B cell (primary cell): ENCODE measurements around the gene XCL1. TPM values are rescaled to one million over a fixed set of nuclear protein-coding genes. Genes with fewer than 3 reads are reported as not detected.

ENCODE experiments used
- ATAC-seq: fragments of 200-7000 bp; cut with Tn5 transposase; one replicate; pipeline ENCODE4 v1.10.0; 2021; ENCODE audit warnings: low read depth, mild to moderate bottlenecking, moderate number of reproducible peaks, moderate library complexity
- CTCF ChIA-PET: fragments of 350-600 bp; sonication (Branson Sonifier 250); formaldehyde crosslinking; loops from one replicate; lab custom pipeline; 2021; ENCODE audit warnings: antibody characterized with exemption, inconsistent platforms; lab: Charles Lee
- POLR2A ChIA-PET: fragments of 350-600 bp; sonication (Branson Sonifier 250); formaldehyde crosslinking; loops from one replicate; lab custom pipeline; 2021; ENCODE audit warnings: antibody characterized with exemption; lab: Charles Lee
- DNase-seq: peaks from one replicate; pipeline ENCODE4 v3.0.0; 2013
- H2AFZ ChIP-seq: 2 replicates; pipeline ENCODE4 v1.6.1; 2012; ENCODE audit warnings: mild to moderate bottlenecking, low read depth, low read length; ENCODE audit not compliant: insufficient read depth, poor library complexity, severe bottlenecking
- H3K27ac ChIP-seq, 2 donors: 1 replicate in 1 of 2; 2 replicates in 1 of 2; pipeline ENCODE4 v1.5.1; 2012 to 2013; ENCODE audit warnings: low read length in 2 of 2, mild to moderate bottlenecking in 2 of 2, moderate library complexity in 1 of 2
- H3K27me3 ChIP-seq, 4 experiments: fragments of 200-600 bp in 1 of 4; sonication (generic) in 1 of 4; replicated peaks in 1 of 4; 1 replicate in 2 of 4; 2 replicates in 2 of 4; pipeline versions ENCODE4 v1.6.1 to v1.7.0; 2013 to 2016; ENCODE audit warnings: low read length in 3 of 4, mild to moderate bottlenecking in 2 of 4, mixed read lengths in 1 of 4, moderate library complexity in 1 of 4; ENCODE audit not compliant: insufficient read depth in 4 of 4, control insufficient read depth in 3 of 4; ENCODE audit errors: control extremely low read depth in 1 of 4
- H3K36me3 ChIP-seq, 2 experiments: replicated peaks in 1 of 2; 1 replicate in 1 of 2; 2 replicates in 1 of 2; pipeline versions ENCODE4 v1.6.1 to v1.7.1; 2013; ENCODE audit warnings: low read length in 1 of 2; ENCODE audit not compliant: insufficient read depth in 2 of 2, control insufficient read depth in 1 of 2; ENCODE audit errors: control extremely low read depth in 1 of 2, extremely low read depth in 1 of 2
- H3K4me1 ChIP-seq, 2 donors: fragments of 200-600 bp in 1 of 2; sonication (generic) in 1 of 2; 1 replicate in 1 of 2; 2 replicates in 1 of 2; pipeline versions ENCODE4 v1.5.1 to v1.6.1; 2013 to 2017; ENCODE audit warnings: low read length in 2 of 2; ENCODE audit not compliant: control insufficient read depth in 2 of 2, insufficient read depth in 2 of 2
- H3K4me2 ChIP-seq: replicated peaks from 2 replicates; pipeline ENCODE3; 2012; ENCODE audit warnings: mild to moderate bottlenecking, low read depth, low read length; ENCODE audit not compliant: poor library complexity, severe bottlenecking
- H3K4me3 ChIP-seq, 5 experiments: fragments of 200-600 bp in 1 of 5; sonication (generic) in 1 of 5; 1 replicate in 3 of 5; 2 replicates in 2 of 5; pipeline versions ENCODE4 v1.5.1 to v1.7.0; 2011 to 2016; ENCODE audit warnings: low read length in 4 of 5, mild to moderate bottlenecking in 4 of 5, low read depth in 2 of 5, control low read depth in 1 of 5, moderate library complexity in 1 of 5; ENCODE audit not compliant: insufficient read depth in 1 of 5; ENCODE audit errors: control extremely low read depth in 1 of 5, extremely low read depth in 1 of 5
- H3K79me2 ChIP-seq: fragments of 200-600 bp; sonication (generic); one replicate; pipeline ENCODE4 v1.6.0; 2016; ENCODE audit warnings: low read length; ENCODE audit not compliant: control insufficient read depth, insufficient read depth
- H3K9ac ChIP-seq: fragments of 200-600 bp; sonication (generic); 2 replicates; pipeline ENCODE4 v1.6.1; 2017; ENCODE audit warnings: mild to moderate bottlenecking, low read length, moderate library complexity
- H3K9me3 ChIP-seq, 3 donors: one replicate each; pipeline versions ENCODE4 v1.6.1 to v1.7.1; 2013; ENCODE audit warnings: low read length in 2 of 3; ENCODE audit not compliant: control insufficient read depth in 2 of 3, insufficient read depth in 1 of 3; ENCODE audit errors: control extremely low read depth in 1 of 3
- H4K20me1 ChIP-seq: 2 replicates; pipeline ENCODE4 v1.6.0; 2012; ENCODE audit warnings: mild to moderate bottlenecking, low read length; ENCODE audit not compliant: insufficient read depth, control insufficient read depth, poor library complexity, severe bottlenecking
- H3K27ac Mint-ChIP-seq: one replicate; pipeline ENCODE4 v1.8.0; 2021; ENCODE audit warnings: mixed read lengths
- H3K27me3 Mint-ChIP-seq: one replicate; pipeline ENCODE4 v1.8.0; 2021; ENCODE audit warnings: mixed read lengths
- H3K4me1 Mint-ChIP-seq: one replicate; pipeline ENCODE4 v1.8.0; 2021; ENCODE audit warnings: mixed read lengths
- H3K4me3 Mint-ChIP-seq: one replicate; pipeline ENCODE4 v1.8.0; 2021; ENCODE audit warnings: mixed read lengths
- H3K9me3 Mint-ChIP-seq: one replicate; pipeline ENCODE4 v1.8.0; 2022; ENCODE audit warnings: mixed read lengths; ENCODE audit not compliant: insufficient read depth
- EZH2 ChIP-seq: IDR thresholded peaks from 2 replicates; pipeline ENCODE4 v1.6.1; 2012; ENCODE audit warnings: borderline replicate concordance, low read depth, mild to moderate bottlenecking, moderate library complexity, low read length; ENCODE audit not compliant: insufficient read depth, poor library complexity, severe bottlenecking
- WGBS: methylation state at CpG from one replicate; pipeline ENCODE4 v1.1.5; 2013; ENCODE audit warnings: missing lambda C conversion rate; ENCODE audit not compliant: insufficient coverage; 5-methylcytosine and 5-hydroxymethylcytosine counted together
- intact Hi-C: fragments of 100-400 bp; cut with micrococcal nuclease; formaldehyde crosslinking; loops from one replicate; pipeline ENCODE4 v1.10.0; 2022
- polyA plus RNA-seq: library from polyadenylated mRNA; depleted of rRNA; stranded (reverse); fragments of >200 nt; gene quantifications from 2 replicates; pipeline ENCODE4 v1.2.3, GENCODE V29; 2012
- total RNA-seq, 2 donors: library from RNA; stranded (reverse); fragments of 120-200 nt in 1 of 2; gene quantifications; 1 replicate in 1 of 2; 2 replicates in 1 of 2; pipeline versions ENCODE4 v1.2.3 to v1.2.4, GENCODE V29; 2013 to 2022
- TF ChIP-seq, protein P1 (sequence below): fragments of 200-600 bp; IDR thresholded peaks from one replicate; pipeline ENCODE4 v1.8.0; 2022; ENCODE audit warnings: antibody characterized with exemption, mild to moderate bottlenecking

The XCL1 gene
- total and polyA plus RNA-seq, 2 donors (not counting 1 experiment from before 2014, with no cell fraction given): 0.12 TPM; not detected in 1

DNA sequence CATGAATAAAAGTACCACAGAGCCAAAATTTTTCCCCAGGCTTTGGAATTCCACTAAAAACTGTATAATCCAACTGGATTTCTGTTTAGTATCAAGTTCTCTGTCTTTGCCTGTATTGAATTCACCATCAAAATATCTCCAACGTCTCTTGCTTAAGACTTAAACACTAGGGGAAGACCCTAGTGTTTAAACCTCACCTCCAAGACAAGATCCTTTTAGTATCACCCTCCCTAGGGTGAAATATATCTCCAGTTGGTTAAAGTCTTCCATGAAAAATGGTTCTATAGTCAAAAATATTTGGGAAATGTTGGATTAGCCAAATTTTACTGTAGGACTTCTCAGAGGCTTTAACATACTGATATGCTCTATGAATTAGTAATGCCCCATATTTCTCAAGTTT is 8.1 kb upstream of the XCL1 start:
- Mint-ChIP-seq H3K27me3 (peaks cover 21% of the 10 kb centered on the region), H3K27ac (no peak overlapping the region), H3K4me3 (no peak overlapping the region), H3K4me1 (no peaks in the 10 kb centered on the region), H3K9me3 (no peaks in the 10 kb centered on the region)
- no peaks in the 10 kb centered on the region for H4K20me1 ChIP-seq
- ChIA-PET POLR2A (no interaction called here), CTCF (no interaction called here)
- intact Hi-C loops: no loop called here
- no peaks in the 10 kb centered on the region for H3K27me3 ChIP-seq
- no peak overlapping the region for H3K4me3 ChIP-seq
- DNase-seq: no peak
- no peak overlapping the region for H3K4me2 ChIP-seq
- no peaks in the 10 kb centered on the region for H3K36me3 ChIP-seq
- no peaks in the 10 kb centered on the region for H3K4me1 ChIP-seq
- no peaks in the 10 kb centered on the region for H3K9me3 ChIP-seq
- H3K27ac ChIP-seq: no peak overlapping the region
- no peak for ATAC-seq
- H3K79me2 ChIP-seq: no peaks in the 10 kb centered on the region
- WGBS: no CpG with 5 or more reads among the region's 1 CpG
- no peak overlapping the region for H2AFZ ChIP-seq
- TF ChIP-seq EZH2: no peak
- TF ChIP-seq, protein P1, sequence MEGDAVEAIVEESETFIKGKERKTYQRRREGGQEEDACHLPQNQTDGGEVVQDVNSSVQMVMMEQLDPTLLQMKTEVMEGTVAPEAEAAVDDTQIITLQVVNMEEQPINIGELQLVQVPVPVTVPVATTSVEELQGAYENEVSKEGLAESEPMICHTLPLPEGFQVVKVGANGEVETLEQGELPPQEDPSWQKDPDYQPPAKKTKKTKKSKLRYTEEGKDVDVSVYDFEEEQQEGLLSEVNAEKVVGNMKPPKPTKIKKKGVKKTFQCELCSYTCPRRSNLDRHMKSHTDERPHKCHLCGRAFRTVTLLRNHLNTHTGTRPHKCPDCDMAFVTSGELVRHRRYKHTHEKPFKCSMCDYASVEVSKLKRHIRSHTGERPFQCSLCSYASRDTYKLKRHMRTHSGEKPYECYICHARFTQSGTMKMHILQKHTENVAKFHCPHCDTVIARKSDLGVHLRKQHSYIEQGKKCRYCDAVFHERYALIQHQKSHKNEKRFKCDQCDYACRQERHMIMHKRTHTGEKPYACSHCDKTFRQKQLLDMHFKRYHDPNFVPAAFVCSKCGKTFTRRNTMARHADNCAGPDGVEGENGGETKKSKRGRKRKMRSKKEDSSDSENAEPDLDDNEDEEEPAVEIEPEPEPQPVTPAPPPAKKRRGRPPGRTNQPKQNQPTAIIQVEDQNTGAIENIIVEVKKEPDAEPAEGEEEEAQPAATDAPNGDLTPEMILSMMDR: no peak
- no peak overlapping the region for H3K9ac ChIP-seq

DNA sequence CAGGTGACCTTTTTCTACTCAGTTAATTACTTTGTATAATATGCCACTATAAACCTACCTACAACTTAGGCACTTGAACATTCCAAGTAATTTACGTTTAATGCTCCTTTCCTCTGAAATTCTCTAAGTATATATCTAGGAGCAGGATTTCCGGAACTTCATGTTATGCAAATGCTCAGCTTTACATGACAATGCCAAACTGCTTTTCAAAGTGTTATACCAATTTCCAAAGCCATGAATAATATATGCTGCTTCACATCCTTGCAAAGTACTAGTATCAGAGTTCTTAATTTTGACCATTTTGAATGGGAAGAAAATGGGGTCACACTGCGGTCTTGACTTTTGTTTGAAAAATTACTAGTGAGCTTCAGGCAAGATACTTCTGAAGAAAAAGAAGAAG is 5.8 kb upstream of the XCL1 start:
- intact Hi-C loops: no loop called here
- no peak overlapping the region for H2AFZ ChIP-seq
- no peak overlapping the region for H3K4me3 ChIP-seq
- no peak overlapping the region for H3K4me2 ChIP-seq
- no peaks in the 10 kb centered on the region for H3K79me2 ChIP-seq
- H3K27ac ChIP-seq: no peak overlapping the region
- CTCF ChIA-PET: no interaction called here
- Mint-ChIP-seq H3K9me3 (no peaks in the 10 kb centered on the region), H3K4me1 (no peaks in the 10 kb centered on the region), H3K27ac (no peak overlapping the region), H3K4me3 (no peak overlapping the region), H3K27me3 (peaks cover 20% of the 10 kb centered on the region)
- TF ChIP-seq EZH2: no peak
- TF ChIP-seq, protein P1: no peak
- H3K9ac ChIP-seq: no peak overlapping the region
- H4K20me1 ChIP-seq: no peaks in the 10 kb centered on the region
- WGBS: 100% methylated on average over 1 of the region's 3 CpGs
- H3K4me1 ChIP-seq: no peaks in the 10 kb centered on the region
- no peaks in the 10 kb centered on the region for H3K36me3 ChIP-seq
- POLR2A ChIA-PET: no interaction called here
- ATAC-seq (no peak), DNase-seq (no peak)
- no peaks in the 10 kb centered on the region for H3K27me3 ChIP-seq
- no peaks in the 10 kb centered on the region for H3K9me3 ChIP-seq
